Non-pigmented ciliary epithelial cell (primary cell): ENCODE results near the gene ATAD3C.
A peak's percentile ranks its signal among the peaks of the same experiment; 100 is the strongest.
"Not testable (repeated sequence)": the region's sequence is repeated elsewhere in the genome, so short reads cannot be mapped to it uniquely, and the experiment has no call there.

Source experiments
- DNase-seq: peaks from one replicate; pipeline ENCODE4 v3.0.0-alpha.2; 2010; ENCODE audit warnings: low read depth

The ATAD3C gene

GRCh38 chr1:1510912-1511532 lies 61.5 kb downstream of the ATAD3C start:
- no peak for DNase-seq

GRCh38 chr1:1511533-1512285 lies 62.2 kb downstream of the ATAD3C start, which contains the start of gene ATAD3A:
ATAD3A (plus strand) TSS chr1:1512162; CDS start chr1:1512269, 107 bp downstream.
- DNase-seq = peak; percentile 79

GRCh38 chr1:1512425-1512824 lies 62.9 kb downstream of the ATAD3C start:
- DNase-seq = not testable (repeated sequence)

- not testable (repeated sequence) for DNase-seq
Measured at GRCh38 chr1:1513675-1514074, 64.2 kb downstream of the ATAD3C start.

- not testable (repeated sequence) for DNase-seq
Measured at GRCh38 chr1:1514376-1514775, 64.9 kb downstream of the ATAD3C start.

GRCh38 chr1:1516923-1517322 lies 67.4 kb downstream of the ATAD3C start:
- DNase-seq = not testable (repeated sequence)

GRCh38 chr1:1517973-1518620 lies 68.6 kb downstream of the ATAD3C start:
- no peak for DNase-seq

- not testable (repeated sequence) for DNase-seq
Measured at GRCh38 chr1:1518621-1519007, 69.1 kb downstream of the ATAD3C start.
